Measurements from ENCODE around the gene OPALIN. TPM values are rescaled to one million over a fixed set of nuclear protein-coding genes. Genes with fewer than 3 reads are reported as not detected.

Gene OPALIN
- total and polyA plus RNA-seq, 4 donors: not detected

DNA sequence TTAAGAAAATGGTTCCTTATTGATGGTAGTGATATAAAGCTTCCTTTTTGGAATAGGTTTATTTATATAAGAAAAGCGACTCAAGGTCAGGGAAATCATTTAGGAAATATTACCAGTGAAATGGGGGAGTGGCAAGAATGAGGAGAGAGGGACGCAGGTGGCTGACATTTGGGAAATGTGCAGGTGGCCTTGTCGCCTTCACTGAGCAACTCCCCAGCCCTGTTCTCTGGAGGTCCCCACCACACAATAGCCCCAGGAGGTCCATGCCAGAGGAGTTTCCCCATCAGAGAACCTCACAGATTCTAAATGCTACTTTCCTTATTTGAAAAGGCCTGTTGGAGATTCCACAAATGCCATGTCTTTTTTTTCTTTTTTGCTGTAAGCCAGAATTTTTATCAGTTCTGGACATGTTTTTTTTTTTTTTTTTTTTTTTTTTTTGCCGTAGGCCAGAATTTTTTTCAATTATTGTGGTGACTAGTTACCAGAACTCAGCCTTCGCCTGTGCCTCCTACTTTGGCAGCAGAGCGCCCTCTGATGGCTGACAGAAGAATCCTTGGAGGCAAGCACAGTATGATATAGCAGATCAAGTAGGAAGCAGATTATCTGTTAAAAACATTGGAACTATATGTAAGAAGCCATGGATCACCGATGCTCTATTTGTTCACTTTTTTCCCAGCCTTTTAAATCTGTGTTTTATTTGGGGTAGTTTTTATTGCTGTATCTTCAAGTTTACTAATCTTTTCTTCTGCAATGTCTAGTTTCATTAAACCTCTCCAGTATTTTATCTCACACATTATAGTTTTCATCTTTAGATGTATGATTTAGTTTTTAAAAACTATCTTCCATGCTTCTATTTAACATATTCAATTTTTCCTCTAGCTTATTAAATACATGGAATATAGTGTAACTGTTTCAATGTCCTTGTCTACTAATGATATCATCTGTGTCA, 18.6 kb downstream of the OPALIN start:
- Histone ChIP-seq H3K9me3 (ENCODE audit: control insufficient read depth in 4 of 4, low read length in 3 of 4) (no peaks in the 10 kb centered on the region), H3K4me1 (ENCODE audit: control insufficient read depth in 4 of 4, insufficient read depth in 4 of 4, low read length in 3 of 4) (peaks cover 0 to 16% (median 9%) of the 10 kb centered on the region in 4 donors), H3K27me3 (ENCODE audit: control insufficient read depth in 4 of 4, insufficient read depth in 4 of 4, low read length in 3 of 4) (peaks cover 0 to 2% (median 0%) of the 10 kb centered on the region in 4 donors), H3K27ac (ENCODE audit: low read depth in 1 of 2, low read length in 2 of 2) (no peak overlapping the region), H3K4me3 (ENCODE audit: low read depth in 1 of 3, low read length in 3 of 3) (no peak overlapping the region), H3K9ac (ENCODE audit: low read depth in 1 of 2, low read length in 2 of 2) (no peak overlapping the region), H3K36me3 (ENCODE audit: control insufficient read depth in 4 of 4, insufficient read depth in 3 of 4, low read depth in 1 of 4, low read length in 3 of 4) (no peaks in the 10 kb centered on the region)
- no peak for DNase-seq (ENCODE audit: low spot score)
- 52% methylated on average over 7 of the region's 7 CpGs for WGBS
- no peak for TF ChIP-seq YY1 (IDR thresholded peaks at IDR 0.05)
- TF ChIP-seq GABPA (IDR thresholded peaks at IDR 0.05 in 1 of 2, conservative IDR thresholded peaks at IDR 0.05 in 1 of 2): no peak
- TF ChIP-seq, protein P1, sequence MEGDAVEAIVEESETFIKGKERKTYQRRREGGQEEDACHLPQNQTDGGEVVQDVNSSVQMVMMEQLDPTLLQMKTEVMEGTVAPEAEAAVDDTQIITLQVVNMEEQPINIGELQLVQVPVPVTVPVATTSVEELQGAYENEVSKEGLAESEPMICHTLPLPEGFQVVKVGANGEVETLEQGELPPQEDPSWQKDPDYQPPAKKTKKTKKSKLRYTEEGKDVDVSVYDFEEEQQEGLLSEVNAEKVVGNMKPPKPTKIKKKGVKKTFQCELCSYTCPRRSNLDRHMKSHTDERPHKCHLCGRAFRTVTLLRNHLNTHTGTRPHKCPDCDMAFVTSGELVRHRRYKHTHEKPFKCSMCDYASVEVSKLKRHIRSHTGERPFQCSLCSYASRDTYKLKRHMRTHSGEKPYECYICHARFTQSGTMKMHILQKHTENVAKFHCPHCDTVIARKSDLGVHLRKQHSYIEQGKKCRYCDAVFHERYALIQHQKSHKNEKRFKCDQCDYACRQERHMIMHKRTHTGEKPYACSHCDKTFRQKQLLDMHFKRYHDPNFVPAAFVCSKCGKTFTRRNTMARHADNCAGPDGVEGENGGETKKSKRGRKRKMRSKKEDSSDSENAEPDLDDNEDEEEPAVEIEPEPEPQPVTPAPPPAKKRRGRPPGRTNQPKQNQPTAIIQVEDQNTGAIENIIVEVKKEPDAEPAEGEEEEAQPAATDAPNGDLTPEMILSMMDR (IDR thresholded peaks at IDR 0.05; ENCODE audit: low read depth, low read length, missing input control): peak; percentile 46
- peak; percentile 47 to 68 for TF ChIP-seq RAD21 (IDR thresholded peaks at IDR 0.05)

DNA sequence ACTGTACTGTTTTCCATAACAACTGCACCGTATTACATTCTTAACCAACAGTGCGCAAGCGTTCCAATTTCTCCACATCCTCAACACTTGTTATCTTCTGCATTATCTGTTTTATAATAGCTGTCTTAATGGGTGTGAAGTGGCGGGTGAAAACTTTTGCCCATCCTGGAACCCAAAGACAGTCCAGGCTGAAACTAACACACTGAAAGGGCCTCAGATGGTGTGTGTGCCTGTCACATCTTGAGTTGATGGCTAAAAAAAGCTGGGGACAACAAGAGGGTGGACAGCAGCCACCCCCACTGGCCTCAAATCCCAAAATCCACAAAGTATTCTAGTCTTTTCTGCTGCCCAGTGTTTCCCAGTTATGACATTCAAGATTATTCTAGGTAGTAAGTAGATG, 19.4 kb downstream of the OPALIN start:
- no peak for DNase-seq (ENCODE audit: low spot score)
- TF ChIP-seq SP1 (IDR thresholded peaks at IDR 0.05) (no peak), YY1 (IDR thresholded peaks at IDR 0.05) (no peak), RAD21 (IDR thresholded peaks at IDR 0.05) (no peak), JUND (IDR thresholded peaks at IDR 0.05) (no peak)
- TF ChIP-seq, protein P2, sequence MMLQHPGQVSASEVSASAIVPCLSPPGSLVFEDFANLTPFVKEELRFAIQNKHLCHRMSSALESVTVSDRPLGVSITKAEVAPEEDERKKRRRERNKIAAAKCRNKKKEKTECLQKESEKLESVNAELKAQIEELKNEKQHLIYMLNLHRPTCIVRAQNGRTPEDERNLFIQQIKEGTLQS (IDR thresholded peaks at IDR 0.05): no peak
- TF ChIP-seq, protein P3, sequence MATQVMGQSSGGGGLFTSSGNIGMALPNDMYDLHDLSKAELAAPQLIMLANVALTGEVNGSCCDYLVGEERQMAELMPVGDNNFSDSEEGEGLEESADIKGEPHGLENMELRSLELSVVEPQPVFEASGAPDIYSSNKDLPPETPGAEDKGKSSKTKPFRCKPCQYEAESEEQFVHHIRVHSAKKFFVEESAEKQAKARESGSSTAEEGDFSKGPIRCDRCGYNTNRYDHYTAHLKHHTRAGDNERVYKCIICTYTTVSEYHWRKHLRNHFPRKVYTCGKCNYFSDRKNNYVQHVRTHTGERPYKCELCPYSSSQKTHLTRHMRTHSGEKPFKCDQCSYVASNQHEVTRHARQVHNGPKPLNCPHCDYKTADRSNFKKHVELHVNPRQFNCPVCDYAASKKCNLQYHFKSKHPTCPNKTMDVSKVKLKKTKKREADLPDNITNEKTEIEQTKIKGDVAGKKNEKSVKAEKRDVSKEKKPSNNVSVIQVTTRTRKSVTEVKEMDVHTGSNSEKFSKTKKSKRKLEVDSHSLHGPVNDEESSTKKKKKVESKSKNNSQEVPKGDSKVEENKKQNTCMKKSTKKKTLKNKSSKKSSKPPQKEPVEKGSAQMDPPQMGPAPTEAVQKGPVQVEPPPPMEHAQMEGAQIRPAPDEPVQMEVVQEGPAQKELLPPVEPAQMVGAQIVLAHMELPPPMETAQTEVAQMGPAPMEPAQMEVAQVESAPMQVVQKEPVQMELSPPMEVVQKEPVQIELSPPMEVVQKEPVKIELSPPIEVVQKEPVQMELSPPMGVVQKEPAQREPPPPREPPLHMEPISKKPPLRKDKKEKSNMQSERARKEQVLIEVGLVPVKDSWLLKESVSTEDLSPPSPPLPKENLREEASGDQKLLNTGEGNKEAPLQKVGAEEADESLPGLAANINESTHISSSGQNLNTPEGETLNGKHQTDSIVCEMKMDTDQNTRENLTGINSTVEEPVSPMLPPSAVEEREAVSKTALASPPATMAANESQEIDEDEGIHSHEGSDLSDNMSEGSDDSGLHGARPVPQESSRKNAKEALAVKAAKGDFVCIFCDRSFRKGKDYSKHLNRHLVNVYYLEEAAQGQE (IDR thresholded peaks at IDR 0.05): no peak
- no peaks in the 10 kb centered on the region for H3K9me3 ChIP-seq (ENCODE audit: control insufficient read depth in 4 of 4, low read length in 3 of 4)
- H3K36me3 ChIP-seq (ENCODE audit: control insufficient read depth in 4 of 4, insufficient read depth in 3 of 4, low read depth in 1 of 4, low read length in 3 of 4): no peaks in the 10 kb centered on the region
- H3K27ac ChIP-seq (ENCODE audit: low read depth in 1 of 2, low read length in 2 of 2): no peak overlapping the region
- no peak overlapping the region for H3K9ac ChIP-seq (ENCODE audit: low read depth in 1 of 2, low read length in 2 of 2)
- H3K4me1 ChIP-seq (ENCODE audit: control insufficient read depth in 4 of 4, insufficient read depth in 4 of 4, low read length in 3 of 4): peaks cover 0 to 16% (median 9%) of the 10 kb centered on the region in 4 donors
- no peak overlapping the region for H3K4me3 ChIP-seq (ENCODE audit: low read depth in 1 of 3, low read length in 3 of 3)
- peaks cover 0 to 3% (median 0%) of the 10 kb centered on the region in 4 donors for H3K27me3 ChIP-seq (ENCODE audit: control insufficient read depth in 4 of 4, insufficient read depth in 4 of 4, low read length in 3 of 4)
- WGBS: 98% methylated on average over 4 of the region's 4 CpGs
